ENCODE data around the gene PCGF5.
"Not testable (repeated sequence)": the region's sequence is repeated elsewhere in the genome, so short reads cannot be mapped to it uniquely, and the experiment has no call there.

Gene PCGF5

DNA sequence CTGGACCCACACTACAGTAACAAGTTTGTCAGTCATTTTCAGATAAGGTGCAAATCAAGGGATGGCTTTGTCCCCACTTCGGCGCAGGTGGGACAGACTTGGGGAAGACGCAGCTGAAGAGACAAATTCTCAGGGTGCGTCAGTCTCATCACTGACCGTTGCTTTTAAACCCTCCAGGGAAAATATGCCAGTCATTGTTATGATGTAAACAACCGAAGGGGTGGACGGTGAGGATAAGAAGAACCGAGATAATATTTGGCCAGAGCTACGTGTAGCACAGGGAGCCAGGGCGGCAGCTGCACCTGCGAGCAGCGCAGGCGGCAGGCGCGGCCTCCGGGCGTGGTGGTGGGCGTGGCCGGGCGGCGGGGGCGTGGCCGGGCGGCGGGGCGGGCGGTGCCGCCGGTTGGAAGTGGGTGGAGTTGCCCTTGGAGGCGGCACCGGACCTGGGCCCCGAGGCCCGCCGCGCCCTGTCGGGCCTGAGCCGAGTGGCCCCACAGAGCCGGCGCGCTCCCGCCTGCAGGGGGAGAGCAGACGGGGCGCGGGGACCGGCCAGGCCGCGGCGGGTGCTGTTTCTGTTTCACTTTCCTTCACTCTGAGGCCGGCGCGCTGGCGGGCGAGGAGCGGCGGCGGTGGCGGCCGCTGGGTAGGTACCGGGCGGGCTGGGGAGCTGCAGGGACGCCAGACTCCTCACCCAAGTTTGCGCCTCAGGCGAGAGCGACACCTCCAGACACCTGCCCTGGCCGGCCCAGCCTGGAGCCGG is at the start of gene PCGF5:
Gene PCGF5 (plus strand): TSS at position 470 of the 760 bp plus-strand sequence. CDS start 2,209 bp downstream, outside the sequence.
- peak; percentile 86 for DNase-seq

DNA sequence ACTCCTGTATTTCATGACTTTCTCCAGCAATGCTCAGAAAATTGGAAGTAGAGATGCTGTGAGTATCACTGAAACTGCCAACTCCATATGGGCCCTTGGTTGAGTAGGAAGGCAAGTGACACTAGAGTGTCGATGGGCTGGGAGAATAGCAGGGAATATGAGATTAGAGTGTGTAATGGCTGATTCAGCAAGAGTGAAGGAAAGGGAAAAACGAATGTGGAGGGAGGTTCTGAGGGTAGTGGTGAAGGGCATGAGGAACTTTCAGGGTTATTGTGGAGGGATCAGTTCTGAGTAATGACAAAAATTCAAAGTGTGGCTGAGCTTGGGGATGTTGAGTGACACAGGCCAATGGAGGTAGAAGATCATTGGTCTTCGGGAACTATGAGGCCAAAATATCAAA is 49.0 kb upstream of the PCGF5 start:
- DNase-seq: no peak

DNA sequence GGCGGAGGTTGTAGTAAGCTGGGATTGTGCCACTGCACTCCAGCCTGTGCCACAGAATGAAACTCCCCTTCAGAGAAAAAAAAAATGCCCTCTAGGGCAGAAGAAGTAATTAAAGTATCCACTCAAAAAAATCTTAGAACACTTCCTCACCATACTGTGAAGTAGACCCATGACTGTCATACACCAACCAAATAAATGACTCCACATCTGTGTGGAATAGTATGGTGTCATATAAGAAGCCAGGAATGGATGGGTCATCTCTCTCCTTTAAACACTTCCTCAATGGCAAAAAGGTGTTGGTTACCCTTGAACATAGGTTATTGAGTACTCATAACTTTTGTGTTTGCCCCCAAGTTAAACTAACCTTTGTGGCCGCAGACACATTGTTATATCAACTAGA is 48.1 kb upstream of the PCGF5 start:
- DNase-seq: no peak

DNA sequence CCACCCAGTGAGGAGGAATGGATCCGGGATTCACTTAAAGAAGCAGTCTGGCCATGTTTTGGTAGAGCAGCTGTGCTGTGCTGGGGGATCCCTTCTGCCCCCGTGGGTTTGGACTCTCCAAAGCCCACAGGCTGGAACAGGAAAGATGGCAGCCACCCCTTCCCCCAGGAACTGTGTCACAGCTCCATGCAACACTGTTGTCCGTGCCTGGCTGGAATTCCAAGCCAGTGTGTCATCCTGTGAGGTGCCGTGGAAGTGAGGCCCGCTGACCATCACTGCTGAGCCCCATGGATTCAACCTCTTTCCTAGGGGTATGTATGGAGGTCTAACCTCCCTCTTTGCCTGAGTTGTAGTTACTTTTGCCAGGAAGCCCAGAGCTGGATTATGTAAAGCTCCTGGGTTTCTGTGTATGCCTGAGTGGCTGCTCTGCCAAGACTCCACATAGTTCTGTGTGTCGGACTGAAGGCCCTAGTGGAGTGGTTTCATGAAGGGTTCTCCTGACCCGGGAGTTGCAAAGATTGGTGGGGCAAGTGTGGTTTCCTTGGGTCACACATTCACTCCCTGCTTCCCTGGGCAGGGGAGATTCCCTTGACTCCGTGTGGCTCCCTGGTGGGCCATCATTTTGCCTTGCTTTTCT is 35.1 kb upstream of the PCGF5 start:
- DNase-seq: peak; percentile 68

DNA sequence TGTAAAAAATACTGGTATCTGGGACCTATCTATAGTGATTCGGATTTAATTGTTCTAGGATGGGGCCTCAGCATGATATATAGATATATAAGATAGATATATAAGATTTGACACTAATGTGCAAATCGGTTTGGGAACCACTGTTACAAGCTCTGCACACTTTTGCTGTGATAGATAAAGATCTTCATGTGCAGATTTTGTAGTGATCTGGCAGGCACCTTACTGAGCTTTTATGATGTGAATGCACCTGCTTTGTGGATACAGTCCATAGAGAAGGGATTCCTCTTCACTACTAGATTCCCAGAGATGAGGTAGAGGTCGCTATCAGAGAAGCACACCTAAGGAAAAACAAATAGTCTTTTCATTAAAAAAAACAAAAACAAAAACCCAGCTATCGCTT is 33.3 kb upstream of the PCGF5 start:
- DNase-seq: no peak

DNA sequence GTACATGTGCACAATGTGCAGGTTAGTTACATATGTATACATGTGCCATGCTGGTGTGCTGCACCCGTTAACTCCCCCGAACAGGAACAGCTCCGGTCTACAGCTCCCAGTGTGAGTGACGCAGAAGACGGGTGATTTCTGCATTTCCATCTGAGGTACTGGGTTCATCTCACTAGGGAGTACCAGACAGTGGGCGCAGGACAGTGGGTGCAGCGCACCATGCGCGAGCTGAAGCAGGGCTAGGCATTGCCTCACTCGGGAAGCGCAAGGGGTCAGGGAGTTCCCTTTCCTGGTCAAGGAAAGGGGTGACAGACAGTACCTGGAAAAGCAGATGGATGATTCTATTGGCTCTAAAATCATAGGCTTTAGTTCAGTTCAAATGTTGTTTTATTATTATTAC is 32.5 kb upstream of the PCGF5 start:
- not testable (repeated sequence) for DNase-seq

DNA sequence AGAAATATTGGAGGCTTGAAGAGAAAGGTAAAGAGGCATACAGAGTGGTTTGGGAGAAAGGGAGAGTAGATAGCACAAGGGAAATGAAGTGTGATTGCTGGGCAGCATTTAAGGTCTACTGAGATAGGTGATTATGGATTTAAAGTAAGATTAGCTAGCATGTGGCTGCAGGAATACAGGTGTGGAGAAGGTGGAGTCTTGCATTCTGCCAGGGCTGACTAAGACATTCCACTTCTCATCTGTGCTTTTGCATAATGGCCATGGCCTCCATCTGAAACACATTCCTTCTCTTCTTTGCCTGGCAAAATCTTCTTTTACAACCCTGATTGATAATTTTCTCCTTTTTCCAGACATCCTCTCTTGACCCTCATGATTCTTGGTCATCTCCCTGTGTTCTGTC is 31.6 kb upstream of the PCGF5 start:
- DNase-seq: no peak

DNA sequence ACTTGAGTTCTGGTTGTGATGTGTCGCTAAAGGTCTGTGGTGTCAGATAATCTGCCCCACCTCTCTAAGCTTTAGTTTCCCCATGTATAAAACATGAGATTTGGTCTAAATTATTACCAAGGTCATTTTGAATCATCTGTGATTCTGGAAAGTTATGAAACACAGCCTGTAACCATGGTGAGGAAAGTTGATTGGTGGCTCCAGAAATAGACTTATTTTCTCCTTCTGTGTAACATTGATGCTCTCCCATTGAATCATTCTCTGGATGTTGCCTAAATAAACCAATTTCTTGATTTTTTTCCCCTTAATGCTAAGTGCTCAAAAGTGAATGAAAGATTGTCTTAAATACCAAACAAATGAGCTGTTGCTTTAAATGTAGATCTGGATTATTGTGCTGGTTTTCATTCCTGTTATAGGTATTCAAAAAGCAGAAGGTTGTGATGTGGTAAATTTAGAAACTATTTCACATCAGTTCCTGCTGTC is 30.0 kb upstream of the PCGF5 start:
- DNase-seq: no peak

DNA sequence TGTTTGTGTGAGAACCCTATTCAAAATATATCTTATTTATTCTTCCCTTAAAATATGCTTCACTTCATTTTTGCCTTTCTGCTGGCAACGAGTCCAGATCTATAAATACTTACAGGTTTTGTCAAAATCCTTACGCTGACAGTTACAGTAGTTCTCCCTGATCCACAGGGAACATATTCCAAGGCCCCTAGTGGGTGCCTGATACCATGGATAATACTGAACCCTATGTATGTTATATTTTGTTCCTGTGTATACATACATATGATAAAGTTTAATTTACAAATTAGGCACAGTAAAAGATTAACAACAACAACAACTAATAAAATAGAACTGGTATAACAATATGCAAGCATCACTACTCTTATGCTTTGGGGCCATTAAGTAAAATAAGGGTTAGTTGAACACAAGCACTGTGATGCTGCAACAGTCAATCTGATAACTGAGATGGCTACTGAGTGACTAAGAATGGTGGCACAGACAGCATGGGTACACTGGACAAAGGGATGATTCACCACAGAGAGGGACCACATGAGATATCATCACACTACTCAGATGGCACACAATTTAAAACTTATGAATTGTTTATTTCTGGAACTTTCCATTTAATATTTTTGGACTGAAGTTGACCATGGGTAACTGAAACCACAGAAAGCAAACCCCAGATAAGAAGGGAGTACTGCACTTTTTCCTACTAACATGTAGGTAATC is 29.4 kb upstream of the PCGF5 start:
- DNase-seq: no peak

DNA sequence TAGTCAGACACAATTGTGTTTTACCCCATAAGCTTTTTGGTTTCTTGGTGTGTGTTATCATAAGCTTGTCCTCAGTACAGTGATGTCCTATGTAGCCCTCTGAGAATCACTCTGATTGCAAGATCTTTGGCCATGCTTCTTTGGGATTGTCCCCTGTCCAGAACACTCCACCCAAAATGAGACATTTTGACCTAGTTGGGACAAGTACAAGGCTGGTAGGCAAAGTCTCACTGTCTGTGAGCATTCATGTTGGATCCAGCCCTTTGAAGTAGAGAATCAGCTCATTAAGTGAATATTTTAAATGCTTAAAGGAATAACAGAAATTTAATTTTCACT is 28.9 kb upstream of the PCGF5 start:
- no peak for DNase-seq

DNA sequence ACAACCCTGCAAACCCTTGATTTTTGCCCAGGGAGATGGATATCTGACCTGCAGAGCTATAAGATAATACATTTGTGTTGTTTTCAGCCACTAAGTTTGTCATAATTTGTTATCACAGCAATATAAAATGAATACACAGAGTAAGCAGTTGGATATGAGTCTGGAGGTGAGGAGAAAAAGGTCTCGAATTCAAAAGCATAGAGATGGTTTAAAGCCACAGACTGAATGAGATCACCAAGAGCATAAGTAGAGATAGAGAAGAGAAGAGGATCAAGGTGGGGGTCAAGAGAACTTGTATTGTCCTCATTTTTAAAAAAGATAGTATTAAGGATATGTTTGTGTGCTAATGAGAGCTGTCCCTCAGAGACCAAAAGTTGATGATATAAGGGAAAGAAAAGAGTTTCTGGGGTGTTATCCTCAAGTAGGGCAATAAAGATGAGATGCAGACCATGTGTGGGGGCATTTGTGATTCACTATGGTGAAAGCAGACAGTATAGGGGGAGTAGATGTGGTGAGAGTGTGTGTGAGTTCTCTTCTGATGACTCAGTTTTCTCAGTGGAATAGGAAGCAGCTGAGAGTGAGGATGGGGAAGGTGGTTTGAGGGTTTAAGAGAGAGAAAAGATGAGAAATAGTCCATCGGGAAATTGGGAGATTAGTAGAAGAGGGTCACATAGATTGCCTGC is 25.8 kb upstream of the PCGF5 start:
- DNase-seq: peak; percentile 83

DNA sequence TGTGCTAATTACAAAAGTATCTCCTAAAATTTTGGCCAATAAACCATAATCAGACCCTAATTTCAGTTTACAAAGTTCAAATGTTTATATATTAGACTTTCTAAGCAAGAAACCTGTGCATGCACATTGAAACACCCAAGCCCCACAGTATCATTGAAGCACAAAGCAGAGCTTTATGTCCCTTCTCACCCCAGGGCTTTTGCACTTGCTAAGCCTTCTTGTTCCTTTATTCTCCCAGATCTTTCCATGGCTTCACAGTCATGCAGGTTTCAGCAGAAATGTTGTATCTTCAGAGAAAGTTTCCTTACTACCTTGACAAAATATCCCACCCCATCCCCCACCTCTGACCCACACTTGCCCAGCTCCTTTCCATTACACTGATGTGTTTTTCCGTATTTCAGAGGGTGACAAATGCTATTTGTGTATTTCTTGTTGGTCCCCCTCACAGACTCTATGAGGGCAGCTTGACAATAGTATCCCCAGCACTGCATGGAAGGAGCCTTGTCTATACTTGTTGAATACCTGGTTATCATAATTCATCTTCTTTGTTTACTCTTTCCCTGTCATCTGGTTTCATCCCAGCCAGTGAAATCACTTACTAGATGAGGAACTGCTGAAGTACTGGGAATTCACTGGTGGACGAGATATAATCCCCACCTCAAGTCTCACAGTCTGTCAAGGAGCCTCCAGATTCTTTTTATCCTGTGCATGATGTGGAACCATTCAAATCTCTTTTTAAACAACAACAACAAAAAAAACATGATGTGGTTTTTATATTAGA is 24.0 kb upstream of the PCGF5 start:
- DNase-seq: no peak

DNA sequence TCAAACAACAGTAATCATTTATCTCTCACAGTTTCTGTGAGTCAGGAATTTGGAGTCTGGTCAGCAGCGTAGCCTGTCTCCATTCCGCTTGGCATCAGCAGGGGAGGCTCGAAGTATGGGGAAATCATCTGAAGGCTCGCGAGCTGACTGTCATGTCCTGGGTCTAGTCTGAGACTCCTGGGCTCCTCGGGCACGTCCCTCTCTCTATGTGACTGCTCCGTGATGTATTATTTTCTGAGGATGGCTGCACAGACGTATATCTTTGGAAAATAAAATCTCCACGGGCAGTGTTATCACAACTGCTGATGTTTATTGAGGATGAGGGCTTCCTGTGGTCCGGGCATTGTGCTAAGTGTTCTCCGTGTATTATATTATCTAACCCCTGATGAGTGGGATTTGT is 23.3 kb upstream of the PCGF5 start:
- DNase-seq: peak; percentile 20

DNA sequence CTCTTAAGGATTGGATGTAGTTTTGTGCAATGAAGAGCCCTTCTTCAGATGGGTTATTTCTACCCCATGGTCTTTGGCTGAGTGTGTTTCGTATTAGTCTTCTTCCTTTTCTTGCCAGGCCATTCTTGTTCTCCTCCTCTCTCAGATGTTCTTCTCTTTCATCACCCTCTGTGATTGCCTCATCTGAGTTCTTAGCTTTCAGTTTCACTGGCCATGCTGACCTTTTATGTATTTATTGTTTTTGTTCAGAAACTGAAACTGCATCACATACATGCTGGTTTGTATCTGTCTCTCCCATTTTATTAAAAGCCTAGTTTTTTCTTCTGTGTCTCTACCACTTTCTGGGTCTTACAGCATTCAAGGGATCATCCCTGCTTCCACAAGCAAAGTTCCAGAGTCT is 21.7 kb upstream of the PCGF5 start:
- peak; percentile 35 for DNase-seq

DNA sequence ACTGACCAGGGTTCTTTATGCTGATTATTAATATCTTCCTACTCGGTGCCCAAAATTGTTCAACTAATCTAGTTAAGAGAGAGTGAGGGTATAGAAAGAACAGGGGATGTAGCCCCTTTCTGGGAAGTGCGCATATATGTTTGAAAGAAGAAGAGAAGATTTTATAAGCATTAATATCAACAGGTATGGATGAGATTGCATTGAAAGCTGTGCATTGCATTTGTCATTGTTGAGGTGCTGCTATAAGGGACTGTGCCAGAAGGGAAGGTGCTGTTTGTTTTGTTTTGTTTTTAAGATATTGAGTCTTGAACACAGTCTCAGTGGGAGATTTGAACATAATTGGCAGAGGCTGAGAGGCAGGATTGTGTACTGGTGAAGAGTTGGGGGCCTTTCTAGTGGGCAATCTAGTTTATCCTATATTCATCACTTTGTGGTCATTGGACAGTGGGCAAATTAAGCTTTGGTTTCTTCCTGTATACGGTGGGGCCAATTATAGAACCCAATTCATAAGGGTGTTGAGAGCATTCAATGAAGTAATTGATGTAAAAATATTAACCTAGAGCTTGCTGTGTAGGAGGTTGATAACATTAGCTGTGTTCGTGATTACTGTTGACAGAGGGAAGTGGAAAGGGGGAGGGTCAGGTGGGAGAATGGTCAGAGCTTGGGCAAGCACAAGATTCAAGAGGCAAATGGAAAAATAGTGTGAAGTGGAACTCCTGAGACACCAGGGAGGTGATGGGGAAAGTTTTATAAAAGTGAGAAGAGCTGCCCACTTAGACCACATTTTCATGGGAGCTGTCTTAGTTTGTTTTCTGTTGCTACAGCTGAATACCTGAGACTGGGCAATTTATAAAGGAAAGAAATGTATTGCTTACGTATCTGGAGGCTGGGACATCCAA is 19.9 kb upstream of the PCGF5 start:
- no peak for DNase-seq

DNA sequence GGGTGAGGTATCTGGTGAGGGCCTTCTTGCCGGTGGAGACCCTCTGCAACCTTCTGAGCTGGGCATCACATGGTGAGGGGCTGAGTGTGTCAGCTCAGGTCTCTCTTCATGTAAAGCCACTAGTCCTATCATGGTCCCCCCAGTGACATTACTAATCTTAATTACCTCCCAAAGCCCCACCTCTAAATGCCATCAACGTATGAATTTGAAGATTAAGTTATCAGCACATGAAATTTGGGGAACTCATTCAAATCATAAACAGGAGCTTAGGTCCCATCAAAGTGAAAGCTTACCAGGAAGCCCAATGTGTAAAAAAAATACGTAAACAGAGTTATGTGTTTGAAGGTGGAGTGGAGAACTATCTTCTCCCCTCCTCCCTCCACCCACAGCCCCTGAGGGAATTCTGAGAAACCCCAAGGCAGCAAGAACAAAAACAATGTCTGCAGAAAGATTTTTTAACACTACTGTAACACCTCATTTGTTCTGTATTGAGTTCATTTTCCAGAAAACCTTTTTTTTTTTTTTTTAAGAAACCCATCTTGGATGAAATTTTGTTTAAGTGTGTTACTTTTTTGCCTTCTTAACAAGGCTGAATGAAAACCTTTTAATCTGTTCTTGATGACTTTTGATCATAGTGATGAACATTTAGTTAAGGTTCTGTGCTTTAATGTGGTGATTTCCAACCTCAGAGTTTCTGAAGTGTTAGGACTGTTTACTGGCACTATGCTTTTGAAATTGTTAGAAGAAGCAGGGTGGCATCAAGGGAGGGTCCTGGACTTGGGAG is 19.1 kb upstream of the PCGF5 start:
- no peak for DNase-seq

DNA sequence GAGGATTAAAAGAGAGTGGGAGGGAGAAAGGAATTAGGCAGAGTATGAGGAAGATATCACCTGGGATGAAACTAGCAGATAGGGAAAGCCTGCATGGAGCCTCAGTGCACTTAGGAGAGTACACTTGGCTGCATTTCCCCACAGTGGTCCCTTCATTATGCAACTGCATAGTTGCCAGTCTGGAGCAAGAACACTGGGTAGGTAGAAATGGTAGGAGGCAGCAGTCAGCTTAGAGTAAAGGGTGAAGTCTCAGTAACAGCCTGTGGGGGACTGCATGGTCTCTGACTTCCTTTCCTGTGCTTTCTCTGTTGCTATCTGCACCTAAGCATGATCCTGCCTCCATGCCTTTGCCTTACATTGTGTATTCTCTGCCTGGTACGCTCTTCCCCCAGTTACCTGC is 14.0 kb upstream of the PCGF5 start:
- no peak for DNase-seq

DNA sequence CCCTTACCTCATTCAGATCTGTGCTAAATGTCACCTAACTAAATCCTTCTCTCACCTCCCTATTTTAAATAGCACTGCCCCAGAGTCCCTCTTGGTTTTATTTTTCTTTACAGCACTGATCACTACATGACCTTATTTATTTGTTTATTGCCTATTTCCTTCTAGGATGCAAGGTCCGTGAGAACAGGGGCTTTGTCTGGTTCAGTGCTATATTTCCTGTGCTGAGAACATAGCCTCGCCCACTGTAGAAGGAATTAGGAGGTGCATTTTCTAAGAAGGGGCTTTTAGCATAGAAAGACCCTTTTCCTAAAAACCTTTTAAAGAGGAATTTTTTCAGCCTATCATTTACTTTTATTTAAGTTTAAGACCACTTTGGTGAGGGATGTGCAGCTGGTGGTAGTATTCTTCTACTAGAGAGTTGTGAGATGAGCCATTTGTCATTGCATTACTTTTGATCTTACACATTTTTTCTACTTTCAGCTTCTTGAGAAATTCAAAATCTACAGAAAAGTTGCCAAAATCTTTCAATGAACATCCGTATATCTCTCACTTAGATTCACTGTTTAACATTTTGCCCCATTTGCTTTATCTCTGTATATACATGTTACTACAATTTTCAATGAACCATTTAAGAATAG is 13.5 kb upstream of the PCGF5 start:
- DNase-seq: no peak

DNA sequence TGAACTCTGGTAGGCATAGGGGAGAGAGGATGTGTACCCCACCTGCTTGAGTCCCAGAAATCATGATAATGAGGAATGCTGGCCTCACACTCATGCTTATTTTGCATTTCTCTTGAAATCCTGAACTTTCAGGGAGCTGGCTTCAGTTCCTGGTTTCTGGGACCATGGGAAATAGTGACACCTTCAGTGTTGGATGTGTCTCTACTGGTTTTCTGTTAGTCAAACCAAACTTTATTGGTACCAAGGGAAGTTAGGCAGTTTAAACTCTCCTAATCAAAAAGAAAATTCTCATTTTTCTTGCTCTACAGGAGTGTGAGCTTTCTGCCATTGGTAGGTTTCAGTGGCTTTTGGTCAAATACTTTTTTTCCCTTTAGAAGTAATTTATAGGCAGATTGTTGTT is 11.8 kb upstream of the PCGF5 start:
- DNase-seq: no peak

DNA sequence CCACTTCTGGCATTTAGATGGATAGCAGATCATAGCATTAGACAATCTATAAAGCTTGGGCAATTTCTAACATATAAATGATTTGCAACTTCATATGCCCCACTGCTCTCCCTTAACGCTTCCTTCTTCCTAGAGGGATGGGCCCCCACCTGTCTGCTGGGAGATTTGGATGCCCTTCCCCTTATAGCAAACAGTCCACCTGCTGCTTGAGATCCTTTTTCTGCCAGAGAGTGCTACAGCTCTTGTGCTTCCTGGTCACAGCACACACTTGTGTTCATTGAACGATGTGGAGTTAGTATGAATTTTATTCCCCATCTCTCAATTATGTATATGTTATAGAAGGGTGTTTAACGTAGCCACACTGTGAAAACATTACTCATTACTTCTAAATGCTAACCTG is 10.4 kb upstream of the PCGF5 start:
- DNase-seq: no peak

Measured in NCI-H226 (cell line).